ENCODE measurements around the gene MYMX. TPM values are rescaled to one million over a fixed set of nuclear protein-coding genes. Genes with fewer than 3 reads are reported as not detected.

MYMX gene
- total and polyA plus RNA-seq, 2 of the 13 experiments (the other 11 are each of a cell fraction or from before 2014, with no cell fraction given): not detected

GRCh38 chr6:44237813-44238433, 21.2 kb downstream of the MYMX start (continued):
- 0 out of 2 replicates have a peak, but pooled peaks have one; percentile 53 for TF ChIP-seq E2F2 (CRISPR knock-in tag; IDR thresholded peaks at IDR 0.05; ENCODE audit: borderline replicate concordance)
- no peak for TF ChIP-seq ZFP36 (IDR thresholded peaks at IDR 0.05; ENCODE audit: borderline replicate concordance, low read depth, low read length, partially characterized antibody)
- no peak for TF ChIP-seq ZNF18 (CRISPR knock-in tag; IDR thresholded peaks at IDR 0.05; ENCODE audit: insufficient replicate concordance)
- peak; percentile 40; the same call in 1 of the 2 replicates for TF ChIP-seq THYN1 (CRISPR knock-in tag; IDR thresholded peaks at IDR 0.05; ENCODE audit: borderline replicate concordance, low read depth)
- TF ChIP-seq ZFP36L1 (CRISPR knock-in tag; IDR thresholded peaks at IDR 0.05): no peak; the same call in 1 of the 2 replicates
- peak; percentile 96 for TF ChIP-seq DMAP1 (CRISPR knock-in tag; IDR thresholded peaks at IDR 0.05)
- peak; percentile 53; the same call in 1 of the 2 replicates for TF ChIP-seq ZNF792 (CRISPR knock-in tag; IDR thresholded peaks at IDR 0.05)
- TF ChIP-seq MIXL1 (CRISPR knock-in tag; IDR thresholded peaks at IDR 0.05): no peak
- TF ChIP-seq MAZ (IDR thresholded peaks at IDR 0.05; ENCODE audit: borderline replicate concordance, low read depth, low read length): peak; percentile 83; the same call in 1 of the 2 replicates
- TF ChIP-seq MAZ (CRISPR knock-in tag; IDR thresholded peaks at IDR 0.05; ENCODE audit: low read depth): peak; percentile 99
- TF ChIP-seq ZMAT3 (CRISPR knock-in tag; conservative IDR thresholded peaks at IDR 0.05): peak; percentile 88; the same call in 1 of the 2 replicates
- TF ChIP-seq SIN3B (IDR thresholded peaks at IDR 0.05; ENCODE audit: low read length): no peak
- TF ChIP-seq SAP130 (CRISPR knock-in tag; IDR thresholded peaks at IDR 0.05; ENCODE audit: low read depth): peak; percentile 61
- TF ChIP-seq NR2F1 (CRISPR knock-in tag; IDR thresholded peaks at IDR 0.05): no peak; a peak in 1 of 4 replicates
- TF ChIP-seq SNRNP70 (IDR thresholded peaks at IDR 0.05; ENCODE audit: low read depth, low read length): no peak
- no peak; the same call in 1 of the 2 replicates for TF ChIP-seq ZSCAN25 (CRISPR knock-in tag; IDR thresholded peaks at IDR 0.05)
- TF ChIP-seq TFDP2 (CRISPR knock-in tag; IDR thresholded peaks at IDR 0.05): peak; percentile 58; the same call in 1 of the 2 replicates
- no peak for TF ChIP-seq ZFP62 (CRISPR knock-in tag; IDR thresholded peaks at IDR 0.05)
